Measurements from ENCODE around the gene ZNF783. TPM values are rescaled to one million over a fixed set of nuclear protein-coding genes. Genes with fewer than 3 reads are reported as not detected.
"Not testable (repeated sequence)": the region's sequence is repeated elsewhere in the genome, so short reads cannot be mapped to it uniquely, and the experiment has no call there.

Gene ZNF783
- total and polyA plus RNA-seq, 12 donors = 2.5 to 6.1 (median 3.3) TPM

DNA sequence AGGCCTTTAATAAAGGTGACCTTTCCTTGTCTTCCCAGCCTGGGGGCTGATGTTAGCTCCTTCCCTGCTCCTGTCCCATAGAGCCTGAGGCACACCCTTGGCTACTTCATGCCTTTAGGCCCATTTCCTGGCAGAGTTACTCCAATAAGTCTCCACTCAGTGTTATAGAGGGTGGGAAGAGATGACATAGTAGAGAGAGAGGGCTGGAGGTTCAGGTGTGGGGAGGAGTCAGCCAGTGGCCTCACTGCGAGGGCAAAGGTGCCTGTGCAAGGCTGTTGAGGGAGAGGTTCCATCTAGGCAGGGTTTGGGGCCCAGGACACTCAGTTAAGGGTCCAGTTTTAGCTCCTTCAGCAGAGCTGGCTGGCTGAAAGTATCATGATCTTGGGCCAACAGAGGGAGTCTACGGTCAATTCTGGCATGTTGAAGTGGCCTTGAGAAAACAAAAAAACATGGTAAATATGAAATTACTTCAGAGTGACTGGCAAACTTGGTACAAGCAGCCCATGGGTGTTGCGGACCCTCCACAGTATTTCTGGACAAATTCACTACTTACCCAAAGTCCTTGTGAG, 67.9 kb downstream of the ZNF783 start:
- 80 to 85% methylated on average over 3 of the region's 3 CpGs for WGBS, 2 donors
- H3K36me3 ChIP-seq = no peaks in the 10 kb centered on the region
- no peak overlapping the region for H3K27ac ChIP-seq
- intact Hi-C loops (cut with DNase I) = no loop called here
- H3K27me3 ChIP-seq = peaks cover 0 to 4% (median 0%) of the 10 kb centered on the region in 7 donors
- H3K9me3 ChIP-seq = peaks cover 0 to 13% (median 0%) of the 10 kb centered on the region in 11 donors
- no peak overlapping the region for H3K4me3 ChIP-seq
- ATAC-seq = no peak
- DNase-seq = no peak
- no peaks in the 10 kb centered on the region for H3K4me1 ChIP-seq
- TF ChIP-seq, protein P1, sequence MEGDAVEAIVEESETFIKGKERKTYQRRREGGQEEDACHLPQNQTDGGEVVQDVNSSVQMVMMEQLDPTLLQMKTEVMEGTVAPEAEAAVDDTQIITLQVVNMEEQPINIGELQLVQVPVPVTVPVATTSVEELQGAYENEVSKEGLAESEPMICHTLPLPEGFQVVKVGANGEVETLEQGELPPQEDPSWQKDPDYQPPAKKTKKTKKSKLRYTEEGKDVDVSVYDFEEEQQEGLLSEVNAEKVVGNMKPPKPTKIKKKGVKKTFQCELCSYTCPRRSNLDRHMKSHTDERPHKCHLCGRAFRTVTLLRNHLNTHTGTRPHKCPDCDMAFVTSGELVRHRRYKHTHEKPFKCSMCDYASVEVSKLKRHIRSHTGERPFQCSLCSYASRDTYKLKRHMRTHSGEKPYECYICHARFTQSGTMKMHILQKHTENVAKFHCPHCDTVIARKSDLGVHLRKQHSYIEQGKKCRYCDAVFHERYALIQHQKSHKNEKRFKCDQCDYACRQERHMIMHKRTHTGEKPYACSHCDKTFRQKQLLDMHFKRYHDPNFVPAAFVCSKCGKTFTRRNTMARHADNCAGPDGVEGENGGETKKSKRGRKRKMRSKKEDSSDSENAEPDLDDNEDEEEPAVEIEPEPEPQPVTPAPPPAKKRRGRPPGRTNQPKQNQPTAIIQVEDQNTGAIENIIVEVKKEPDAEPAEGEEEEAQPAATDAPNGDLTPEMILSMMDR (IDR thresholded peaks at IDR 0.05) = no peak

DNA sequence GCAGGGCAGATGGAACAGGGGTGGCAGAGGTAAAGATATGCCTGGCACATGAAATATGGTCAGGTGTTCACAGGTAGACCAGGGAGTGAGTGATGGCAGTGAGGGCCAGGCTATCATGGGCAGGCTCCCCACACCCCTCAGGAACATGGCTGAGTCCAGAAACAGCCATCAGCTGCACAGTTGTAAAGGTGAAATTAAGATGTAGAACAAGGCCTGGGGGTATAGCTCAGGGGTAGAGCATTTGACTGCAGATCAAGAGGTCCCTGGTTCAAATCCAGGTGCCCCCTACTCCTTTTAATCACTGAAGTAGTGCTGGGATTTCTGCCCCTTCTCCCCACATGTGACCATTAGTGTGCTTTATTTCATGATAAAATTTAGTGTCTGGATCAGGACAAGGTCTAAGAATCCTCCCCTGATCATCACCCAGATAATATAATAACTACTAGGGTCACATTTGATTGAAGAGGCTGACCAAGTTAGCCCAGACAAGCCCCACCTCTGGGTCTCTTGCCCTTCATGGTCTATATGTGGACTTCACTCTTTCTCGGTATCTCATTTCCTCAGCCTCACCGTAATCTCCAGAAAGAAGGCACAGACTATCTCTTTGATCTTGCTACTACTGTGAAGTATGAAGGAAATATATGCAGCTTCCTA, 69.0 kb downstream of the ZNF783 start:
- DNase-seq (no peak), ATAC-seq (no peak)
- intact Hi-C loops (cut with DNase I) = no loop called here
- H3K27me3 ChIP-seq = peaks cover 0 to 4% (median 0%) of the 10 kb centered on the region in 7 donors
- no peaks in the 10 kb centered on the region for H3K4me1 ChIP-seq
- peaks cover 0 to 7% (median 0%) of the 10 kb centered on the region in 11 donors for H3K9me3 ChIP-seq
- WGBS, 2 donors = 64 to 67% methylated on average over 2 of the region's 2 CpGs
- H3K27ac ChIP-seq = no peak overlapping the region
- no peaks in the 10 kb centered on the region for H3K36me3 ChIP-seq
- TF ChIP-seq, protein P1 (IDR thresholded peaks at IDR 0.05) = no peak
- no peak overlapping the region for H3K4me3 ChIP-seq

DNA sequence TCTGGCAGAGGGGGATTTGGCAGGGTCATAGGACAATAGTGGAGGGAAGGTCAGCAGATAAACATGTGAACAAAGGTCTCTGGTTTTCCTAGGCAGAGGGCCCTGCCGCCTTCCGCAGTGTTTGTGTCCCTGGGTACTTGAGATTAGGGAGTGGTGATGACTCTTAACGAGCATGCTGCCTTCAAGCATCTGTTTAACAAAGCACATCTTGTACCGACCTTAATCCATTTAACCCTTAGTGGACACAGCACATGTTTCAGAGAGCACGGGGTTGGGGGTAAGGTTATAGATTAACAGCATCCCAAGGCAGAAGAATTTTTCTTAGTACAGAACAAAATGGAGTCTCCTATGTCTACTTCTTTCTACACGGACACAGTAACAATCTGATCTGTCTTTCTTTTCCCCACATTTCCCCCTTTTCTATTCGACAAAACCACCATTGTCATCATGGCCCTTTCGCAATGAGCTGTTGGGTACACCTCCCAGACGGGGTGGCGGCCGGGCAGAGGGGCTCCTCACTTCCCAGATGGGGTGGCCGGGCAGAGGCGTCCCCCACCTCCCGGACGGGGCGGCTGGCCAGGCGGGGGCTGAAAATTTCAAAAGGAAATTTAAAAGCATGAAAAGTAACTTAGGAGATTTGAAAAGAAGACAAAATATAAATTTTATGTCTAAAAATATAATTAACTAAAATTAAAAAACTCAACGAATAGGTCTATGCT, 70.8 kb downstream of the ZNF783 start:
- DNase-seq; H3K4me1 ChIP-seq; H3K4me3 ChIP-seq; intact Hi-C loops (cut with DNase I); ATAC-seq; H3K27me3 ChIP-seq; H3K27ac ChIP-seq; H3K36me3 ChIP-seq: not testable (repeated sequence)
- peaks cover 0 to 12% (median 4%) of the 10 kb centered on the region in 11 donors for H3K9me3 ChIP-seq
- 78 to 82% methylated on average over 16 of the region's 18 CpGs for WGBS, 2 donors

DNA sequence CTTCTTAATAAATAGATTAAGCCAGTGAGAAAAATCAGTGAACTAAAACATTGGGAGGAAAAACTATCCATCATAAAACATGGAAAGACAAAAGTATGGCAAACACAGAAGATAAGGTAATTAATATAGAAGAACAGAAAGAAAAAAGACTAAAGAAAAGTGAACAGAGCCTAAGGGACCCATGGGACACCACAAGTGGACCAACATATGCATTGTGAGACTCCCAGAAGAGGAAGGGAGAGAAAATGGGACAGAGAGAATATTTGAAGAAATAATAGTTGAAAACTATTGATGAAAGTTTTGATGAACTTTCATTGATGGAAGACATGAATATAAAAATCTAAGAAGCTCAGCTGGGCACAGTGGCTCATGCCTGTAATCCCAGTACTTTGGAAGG, 71.3 kb downstream of the ZNF783 start:
- Histone ChIP-seq H3K4me1 (no peaks in the 10 kb centered on the region), H3K9me3 (peaks cover 0 to 18% (median 7%) of the 10 kb centered on the region in 11 donors), H3K36me3 (no peaks in the 10 kb centered on the region), H3K27ac (no peak overlapping the region), H3K4me3 (no peak overlapping the region), H3K27me3 (peaks cover 0 to 4% (median 0%) of the 10 kb centered on the region in 7 donors)
- ATAC-seq = no peak
- intact Hi-C loops (cut with DNase I) = no loop called here
- TF ChIP-seq, protein P1 (IDR thresholded peaks at IDR 0.05) = no peak
- DNase-seq = no peak
